NCI-H2171 (cell line): ENCODE data around the gene SLC25A6.
"Not testable (repeated sequence)": the region's sequence is repeated elsewhere in the genome, so short reads cannot be mapped to it uniquely, and the experiment has no call there.

Experiments used
- DNase-seq: peaks from one replicate; lab custom pipeline; 2025; lab: John Stamatoyannopoulos, UW

Gene SLC25A6

DNA sequence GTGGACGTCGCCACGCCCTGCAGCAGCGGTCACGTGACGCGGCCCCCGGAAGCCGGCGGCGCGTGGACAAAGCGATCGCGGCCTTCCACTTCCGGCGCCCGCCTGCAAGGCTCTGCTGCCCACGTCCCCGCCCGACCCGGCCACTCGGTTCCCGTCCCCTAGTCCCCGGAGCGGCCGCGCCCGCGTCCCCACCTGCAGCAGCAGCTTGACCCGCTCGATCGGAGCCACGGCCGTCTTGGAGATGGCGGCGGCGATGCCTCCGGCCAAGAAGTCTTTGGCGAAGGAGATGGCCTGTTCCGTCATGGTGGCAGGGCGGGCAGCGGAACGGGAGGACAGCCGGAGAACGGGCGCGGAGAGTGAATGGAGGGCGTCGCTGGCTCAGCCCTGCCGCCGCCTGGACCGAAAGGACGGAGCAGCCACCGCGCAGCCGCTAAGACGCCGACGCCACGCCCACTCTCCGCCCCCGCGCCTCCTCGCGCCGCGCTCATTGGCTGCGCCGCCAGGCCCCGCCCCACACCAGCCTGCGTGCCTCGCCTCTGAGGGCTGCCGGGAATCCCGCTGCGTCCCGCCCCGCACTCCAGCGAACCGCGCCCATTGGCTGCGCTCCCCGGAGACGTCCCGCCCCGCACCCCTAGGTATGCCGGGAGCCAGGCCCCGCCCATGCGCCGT lies at the start of gene SLC25A6:
Gene SLC25A6, minus strand, starts transcription at position 407 of the 669 bp plus-strand sequence. Its CDS starts 104 bp downstream, at position 303.
- DNase-seq: no peak

DNA sequence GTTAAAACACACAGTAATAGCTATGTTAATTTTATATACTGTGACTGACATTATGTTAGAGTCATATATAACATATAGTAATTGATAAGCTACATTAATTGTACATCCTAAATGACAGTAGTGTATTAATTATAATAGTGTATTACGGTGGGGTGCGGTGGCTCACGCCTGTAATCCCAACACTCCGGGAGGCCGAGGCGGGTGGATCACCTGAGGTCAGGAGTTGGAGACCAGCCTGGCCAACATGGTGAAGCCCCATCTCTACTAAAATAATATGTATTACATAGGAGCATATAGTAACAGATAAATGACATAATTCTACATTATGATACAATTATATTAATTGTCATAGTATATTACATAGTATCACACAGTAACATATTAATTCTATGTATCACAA lies 48.6 kb upstream of the SLC25A6 start:
- no peak for DNase-seq

- DNase-seq: no peak
Observed at GRCh38 chrX:1435241-1435895, 43.5 kb upstream of the SLC25A6 start.

- DNase-seq: no peak
Observed at GRCh38 chrX:1434871-1435240, 42.9 kb upstream of the SLC25A6 start.

DNA sequence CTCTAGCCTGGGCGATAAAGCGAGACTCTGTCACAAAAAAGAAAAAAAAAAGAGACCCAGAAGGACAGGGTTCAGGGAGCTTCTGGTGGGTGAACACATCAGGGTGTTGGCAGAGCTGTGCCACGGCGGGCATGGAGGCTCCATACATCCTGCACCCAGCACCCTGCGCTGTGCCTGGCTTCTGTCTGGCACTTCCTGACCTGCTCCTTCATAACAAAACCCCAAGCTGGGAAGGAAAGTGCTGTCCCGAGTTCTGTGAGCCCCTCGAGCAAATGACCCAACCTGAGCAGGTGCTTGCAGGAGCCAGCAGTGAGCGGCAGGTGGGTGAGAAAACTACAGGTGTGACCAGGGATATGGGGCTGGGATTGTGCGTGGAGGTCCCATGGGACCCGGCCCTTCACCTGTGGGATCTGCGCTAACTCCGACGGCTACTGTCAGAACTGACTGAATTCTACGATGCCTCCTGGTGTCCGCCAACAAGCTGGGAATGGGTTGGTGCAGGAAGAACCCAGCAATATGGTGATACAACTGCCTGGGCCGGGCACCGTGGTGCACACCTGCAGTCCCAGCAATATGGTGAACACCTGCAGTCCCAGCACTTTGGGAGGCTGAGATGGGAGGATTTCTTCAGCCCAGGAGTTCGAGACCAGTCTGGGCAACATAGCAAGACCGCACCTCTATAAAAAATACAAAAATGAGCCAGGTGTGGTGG lies 41.9 kb upstream of the SLC25A6 start:
- DNase-seq: no peak

GRCh38 chrX:1430451-1430850 lies 38.5 kb upstream of the SLC25A6 start:
- DNase-seq: no peak

GRCh38 chrX:1427756-1428155 lies 35.8 kb upstream of the SLC25A6 start:
- DNase-seq: no peak

- not testable (repeated sequence) for DNase-seq
Observed at GRCh38 chrX:1426321-1426720, 34.4 kb upstream of the SLC25A6 start.

DNA sequence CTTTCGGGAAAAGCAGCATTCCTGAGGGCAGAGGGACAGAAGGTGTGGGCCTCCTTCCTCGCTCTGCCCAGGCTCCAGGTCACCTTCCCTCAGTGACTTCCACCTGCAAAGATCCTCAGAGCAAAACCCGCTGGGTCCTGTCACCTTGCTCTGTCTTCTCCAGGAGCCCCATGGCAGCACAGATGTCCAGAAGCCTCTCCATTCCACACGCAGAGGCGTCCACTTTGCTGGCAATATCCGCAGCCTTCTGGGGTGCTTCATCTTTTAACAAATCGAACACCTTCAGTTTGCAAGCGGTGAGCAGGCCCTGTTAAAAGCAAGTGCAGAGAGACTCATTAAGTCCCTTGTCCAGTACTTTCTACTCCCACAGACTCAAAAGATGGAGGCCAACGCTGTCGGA lies 33.5 kb upstream of the SLC25A6 start:
- DNase-seq: no peak

- no peak for DNase-seq
Observed at GRCh38 chrX:1424147-1424851, 32.4 kb upstream of the SLC25A6 start.

DNA sequence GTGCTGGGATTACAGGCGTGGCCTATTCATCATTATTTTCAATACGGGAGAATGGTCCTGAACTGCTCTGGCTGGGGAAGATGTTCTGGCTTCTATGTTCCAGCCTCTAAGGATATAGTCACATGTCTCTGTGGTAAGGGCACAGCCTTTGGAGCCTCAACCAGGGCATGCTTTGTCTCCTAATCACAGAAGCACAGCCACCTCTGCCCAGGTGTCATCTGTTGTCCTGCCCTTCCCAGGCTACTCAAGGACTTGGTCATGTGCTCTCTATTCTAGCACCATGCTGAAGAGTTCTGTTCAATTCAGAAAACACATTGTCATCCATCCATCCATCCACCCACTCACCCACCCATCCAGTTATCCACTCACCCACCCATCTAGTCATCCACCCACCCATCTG lies 31.3 kb upstream of the SLC25A6 start:
- DNase-seq: no peak

DNA sequence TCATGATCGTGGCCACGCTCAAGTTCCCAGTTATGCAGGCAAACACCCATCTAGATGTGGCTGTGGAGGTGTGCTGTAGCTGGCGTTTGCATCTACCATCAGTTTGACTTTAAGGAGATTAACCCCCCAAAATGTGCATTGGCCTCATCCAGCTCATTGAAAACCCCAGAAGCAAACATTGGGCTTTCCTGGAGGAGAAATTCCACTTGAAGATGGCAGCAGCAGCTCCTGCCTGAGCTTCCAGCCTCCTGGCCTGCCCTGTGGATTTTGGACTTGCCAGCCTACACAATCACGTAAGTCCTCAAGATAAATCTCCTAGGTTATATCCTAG lies 30.2 kb upstream of the SLC25A6 start:
- no peak for DNase-seq

DNA sequence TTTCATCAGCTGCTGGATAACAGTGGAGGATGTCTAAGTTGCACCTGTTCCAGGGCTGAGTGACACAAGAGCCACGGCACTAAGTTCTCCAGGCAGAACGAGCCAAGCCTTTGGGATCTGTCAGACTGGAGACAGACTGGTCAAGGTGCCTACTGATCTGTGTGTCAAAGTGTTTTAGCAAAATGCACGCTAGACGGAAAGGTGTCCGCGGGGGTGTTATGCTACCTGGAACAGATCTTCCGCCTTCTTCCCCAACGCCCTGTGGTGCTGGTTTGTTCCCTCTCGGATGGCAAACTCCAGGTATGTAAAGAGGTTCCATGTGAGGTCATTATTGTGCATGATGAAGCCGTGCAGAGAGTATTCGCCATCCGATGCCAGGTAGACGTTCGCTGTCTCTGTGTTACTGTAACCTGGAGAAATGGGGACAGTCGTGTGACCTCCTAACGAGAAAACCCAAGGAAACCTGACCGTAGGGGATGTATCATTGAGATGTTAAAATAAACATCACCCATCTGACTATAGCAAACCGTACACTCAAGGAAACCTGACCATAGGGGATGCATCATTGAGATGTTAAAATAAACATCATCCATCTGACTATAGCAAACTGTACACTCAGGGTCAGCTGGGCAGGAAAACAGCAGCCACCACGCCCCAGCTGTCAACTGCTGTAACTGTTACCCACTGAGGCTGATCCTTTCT lies 29.7 kb upstream of the SLC25A6 start:
- no peak for DNase-seq

- DNase-seq: no peak
Observed at GRCh38 chrX:1420371-1420770, 28.5 kb upstream of the SLC25A6 start.

DNA sequence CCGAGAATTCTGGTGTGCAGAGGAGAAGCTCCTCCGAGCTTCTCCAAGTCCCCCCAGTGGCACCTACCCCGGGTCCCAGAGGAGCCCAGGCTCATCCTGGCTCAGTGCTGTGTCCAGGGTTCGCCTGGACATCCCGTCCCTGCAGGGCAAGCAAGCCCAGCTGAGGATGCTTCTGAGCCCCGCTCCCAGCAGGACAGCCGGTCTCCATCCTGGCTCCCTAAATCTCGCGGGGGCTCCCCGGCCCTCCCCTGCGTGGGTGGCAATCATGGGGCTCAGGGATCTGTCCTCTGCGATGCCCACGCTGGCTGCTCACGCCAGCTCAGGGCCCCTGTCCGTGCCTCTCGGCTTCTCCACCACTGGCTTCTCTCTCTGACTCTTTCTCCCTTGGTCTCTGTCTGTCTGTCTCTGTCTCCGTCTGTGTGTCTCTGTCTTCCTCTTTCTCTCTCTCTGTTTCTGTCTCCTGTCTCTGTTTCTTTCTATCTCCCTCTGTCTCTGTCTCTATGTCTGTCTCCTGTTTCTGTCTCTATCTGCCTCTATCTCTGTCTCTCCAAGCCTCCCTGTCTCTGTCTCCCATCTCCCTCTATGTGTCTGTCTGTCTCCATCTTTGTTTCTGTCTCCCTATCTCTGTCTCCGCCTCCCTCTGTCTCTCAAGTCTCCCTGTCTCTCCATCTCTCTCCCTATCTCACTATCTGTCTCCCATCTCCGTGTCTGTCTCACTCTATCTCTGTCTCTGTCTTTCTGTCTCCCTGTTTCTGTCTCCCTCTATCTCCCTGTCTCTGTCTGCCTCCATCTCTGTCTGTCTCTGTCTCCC lies 27.8 kb upstream of the SLC25A6 start:
- DNase-seq: no peak

- no peak for DNase-seq
Observed at GRCh38 chrX:1418901-1419544, 27.1 kb upstream of the SLC25A6 start.

- no peak for DNase-seq
Observed at GRCh38 chrX:1417921-1418771, 26.2 kb upstream of the SLC25A6 start.

- no peak for DNase-seq
Observed at GRCh38 chrX:1416965-1417760, 25.2 kb upstream of the SLC25A6 start.

DNA sequence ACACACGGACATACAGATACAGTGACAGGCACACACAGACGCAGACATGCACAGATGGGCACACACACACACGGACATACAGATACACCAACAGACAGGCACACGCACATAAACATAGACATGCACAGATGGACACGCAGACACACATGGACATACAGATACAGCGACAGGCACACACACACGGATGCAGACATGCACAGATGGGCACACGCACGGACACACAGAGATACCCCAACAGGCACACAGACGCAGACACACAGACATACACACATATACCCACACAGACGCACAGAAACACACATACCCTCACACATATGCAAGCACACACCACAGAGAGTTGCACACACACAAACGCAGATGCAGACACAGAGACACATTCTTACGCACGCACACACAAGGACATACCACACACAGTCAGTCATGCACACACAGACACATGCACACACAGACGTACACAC lies 24.4 kb upstream of the SLC25A6 start:
- DNase-seq: no peak
